Hepatocyte (in vitro differentiated cells): Measurements from ENCODE around the gene PLEKHG5. TPM values are rescaled to one million over a fixed set of nuclear protein-coding genes. Genes with fewer than 3 reads are reported as not detected.

Experiments used
- DNase-seq: peaks from one replicate; pipeline ENCODE4 v3.0.0-alpha.2; 2016; ENCODE audit warnings: low spot score
- H2AFZ ChIP-seq: fragments of 200-600 bp; sonication (generic); 2 replicates; pipeline ENCODE4 v1.6.0; 2016; ENCODE audit warnings: antibody characterized with exemption, mild to moderate bottlenecking
- H3K27ac ChIP-seq: fragments of 200-600 bp; sonication (generic); 2 replicates; pipeline ENCODE4 v1.5.1; 2016; ENCODE audit warnings: mild to moderate bottlenecking
- H3K27me3 ChIP-seq: fragments of 200-600 bp; sonication (generic); 2 replicates; pipeline ENCODE4 v1.6.1; 2016
- H3K36me3 ChIP-seq: fragments of 200-600 bp; sonication (generic); replicated peaks from 2 replicates; pipeline ENCODE4 v1.5.1; 2016; ENCODE audit warnings: low read depth; ENCODE audit not compliant: insufficient read depth
- H3K4me1 ChIP-seq: fragments of 200-600 bp; sonication (generic); 2 replicates; pipeline ENCODE4 v1.5.1; 2016; ENCODE audit warnings: mild to moderate bottlenecking, moderate library complexity; ENCODE audit not compliant: insufficient read depth
- H3K4me2 ChIP-seq: fragments of 200-600 bp; sonication (generic); 2 replicates; pipeline ENCODE4 v1.6.0; 2016
- H3K4me3 ChIP-seq: fragments of 200-600 bp; sonication (generic); 2 replicates; pipeline ENCODE4 v1.5.1; 2016; ENCODE audit warnings: mild to moderate bottlenecking
- H3K79me2 ChIP-seq: fragments of 200-600 bp; sonication (generic); 2 replicates; pipeline ENCODE4 v1.6.0; 2017; ENCODE audit warnings: mild to moderate bottlenecking
- H3K9me2 ChIP-seq: fragments of 200-600 bp; sonication (generic); replicated peaks from 2 replicates; pipeline ENCODE4 v1.6.0; 2017; ENCODE audit warnings: mild to moderate bottlenecking; ENCODE audit not compliant: insufficient read depth
- H3K9me3 ChIP-seq: fragments of 200-600 bp; sonication (generic); 2 replicates; pipeline ENCODE4 v1.5.1; 2016; ENCODE audit warnings: low read depth, mild to moderate bottlenecking
- H4K20me1 ChIP-seq: fragments of 200-600 bp; sonication (generic); 2 replicates; pipeline ENCODE4 v1.6.0; 2016; ENCODE audit warnings: mild to moderate bottlenecking; ENCODE audit not compliant: insufficient read depth, poor library complexity, severe bottlenecking
- EZH2 ChIP-seq: fragments of 200-600 bp; sonication (generic); IDR thresholded peaks from 2 replicates; pipeline ENCODE4 v1.6.1; 2016; ENCODE audit warnings: antibody characterized with exemption, mild to moderate bottlenecking, borderline replicate concordance
- EZH2phosphoT487 ChIP-seq: fragments of 200-600 bp; sonication (generic); IDR thresholded peaks from one replicate; pipeline ENCODE4 v1.6.1; 2018; ENCODE audit warnings: antibody characterized with exemption, mild to moderate bottlenecking, low read depth, moderate library complexity; ENCODE audit not compliant: unreplicated experiment, severe bottlenecking
- WGBS: methylation state at CpG from one replicate; pipeline ENCODE4 v1.1.6; 2016; ENCODE audit warnings: low lambda C conversion rate; ENCODE audit errors: missing lambda C conversion rate; 5-methylcytosine and 5-hydroxymethylcytosine counted together
- polyA plus RNA-seq: library from polyadenylated mRNA; unstranded; fragments of >200 nt; fragmentation: Nextera tagmentation; extraction: Ambion mirVana; gene quantifications from 2 replicates; pipeline ENCODE4 v1.2.1, GENCODE V29; 2016
- total RNA-seq: library from RNA; depleted of rRNA; stranded (reverse); fragments of >200 nt; gene quantifications from 2 replicates; pipeline ENCODE4 v1.2.3, GENCODE V29; 2014
- TF ChIP-seq, protein P1 (sequence below): fragments of 200-600 bp; sonication (generic); IDR thresholded peaks from 2 replicates; pipeline ENCODE4 v1.5.1; 2016; ENCODE audit warnings: antibody characterized with exemption, mild to moderate bottlenecking; ENCODE audit not compliant: poor library complexity

Gene PLEKHG5
- total and polyA plus RNA-seq, 2 experiments from 2014 or later: 11.5 to 13.3 TPM

GRCh38 chr1:6464915-6465314, 26.6 kb downstream of the PLEKHG5 start:
- WGBS: 100% methylated on average over 4 of the region's 5 CpGs
- no peaks in the 10 kb centered on the region for H3K27me3 ChIP-seq
- no peak overlapping the region for H2AFZ ChIP-seq
- H3K4me3 ChIP-seq: no peak overlapping the region
- no peaks in the 10 kb centered on the region for H4K20me1 ChIP-seq
- DNase-seq: no peak
- H3K27ac ChIP-seq: no peak overlapping the region
- no peak overlapping the region for H3K4me2 ChIP-seq
- H3K79me2 ChIP-seq: no peaks in the 10 kb centered on the region
- no peaks in the 10 kb centered on the region for H3K4me1 ChIP-seq
- no peaks in the 10 kb centered on the region for H3K9me2 ChIP-seq
- TF ChIP-seq EZH2phosphoT487 (no peak), EZH2 (no peak)
- TF ChIP-seq, protein P1, sequence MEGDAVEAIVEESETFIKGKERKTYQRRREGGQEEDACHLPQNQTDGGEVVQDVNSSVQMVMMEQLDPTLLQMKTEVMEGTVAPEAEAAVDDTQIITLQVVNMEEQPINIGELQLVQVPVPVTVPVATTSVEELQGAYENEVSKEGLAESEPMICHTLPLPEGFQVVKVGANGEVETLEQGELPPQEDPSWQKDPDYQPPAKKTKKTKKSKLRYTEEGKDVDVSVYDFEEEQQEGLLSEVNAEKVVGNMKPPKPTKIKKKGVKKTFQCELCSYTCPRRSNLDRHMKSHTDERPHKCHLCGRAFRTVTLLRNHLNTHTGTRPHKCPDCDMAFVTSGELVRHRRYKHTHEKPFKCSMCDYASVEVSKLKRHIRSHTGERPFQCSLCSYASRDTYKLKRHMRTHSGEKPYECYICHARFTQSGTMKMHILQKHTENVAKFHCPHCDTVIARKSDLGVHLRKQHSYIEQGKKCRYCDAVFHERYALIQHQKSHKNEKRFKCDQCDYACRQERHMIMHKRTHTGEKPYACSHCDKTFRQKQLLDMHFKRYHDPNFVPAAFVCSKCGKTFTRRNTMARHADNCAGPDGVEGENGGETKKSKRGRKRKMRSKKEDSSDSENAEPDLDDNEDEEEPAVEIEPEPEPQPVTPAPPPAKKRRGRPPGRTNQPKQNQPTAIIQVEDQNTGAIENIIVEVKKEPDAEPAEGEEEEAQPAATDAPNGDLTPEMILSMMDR: no peak
- no peaks in the 10 kb centered on the region for H3K36me3 ChIP-seq
- H3K9me3 ChIP-seq: no peaks in the 10 kb centered on the region

GRCh38 chr1:6464514-6464836, 27.0 kb downstream of the PLEKHG5 start:
- Histone ChIP-seq H3K4me3 (no peak overlapping the region), H3K27me3 (no peaks in the 10 kb centered on the region), H3K4me1 (no peaks in the 10 kb centered on the region), H3K79me2 (no peaks in the 10 kb centered on the region), H3K36me3 (no peaks in the 10 kb centered on the region), H3K9me3 (no peaks in the 10 kb centered on the region), H3K9me2 (no peaks in the 10 kb centered on the region), H3K27ac (no peak overlapping the region), H3K4me2 (no peak overlapping the region), H4K20me1 (no peaks in the 10 kb centered on the region), H2AFZ (no peak overlapping the region)
- no peak for TF ChIP-seq EZH2phosphoT487
- TF ChIP-seq, protein P1: no peak
- no peak for TF ChIP-seq EZH2
- no peak for DNase-seq
- WGBS: 93% methylated on average over 7 of the region's 7 CpGs

GRCh38 chr1:6463120-6463412, 28.4 kb downstream of the PLEKHG5 start:
- H4K20me1 ChIP-seq: no peaks in the 10 kb centered on the region
- H3K9me3 ChIP-seq: no peaks in the 10 kb centered on the region
- no peak overlapping the region for H3K27ac ChIP-seq
- no peaks in the 10 kb centered on the region for H3K79me2 ChIP-seq
- no peak overlapping the region for H2AFZ ChIP-seq
- no peak overlapping the region for H3K4me2 ChIP-seq
- no peaks in the 10 kb centered on the region for H3K9me2 ChIP-seq
- 100% methylated on average over 1 of the region's 1 CpG for WGBS
- no peak for DNase-seq
- no peaks in the 10 kb centered on the region for H3K27me3 ChIP-seq
- no peak for TF ChIP-seq EZH2
- TF ChIP-seq, protein P1: no peak
- TF ChIP-seq EZH2phosphoT487: no peak
- H3K4me3 ChIP-seq: no peak overlapping the region
- no peaks in the 10 kb centered on the region for H3K36me3 ChIP-seq
- H3K4me1 ChIP-seq: no peaks in the 10 kb centered on the region

DNA sequence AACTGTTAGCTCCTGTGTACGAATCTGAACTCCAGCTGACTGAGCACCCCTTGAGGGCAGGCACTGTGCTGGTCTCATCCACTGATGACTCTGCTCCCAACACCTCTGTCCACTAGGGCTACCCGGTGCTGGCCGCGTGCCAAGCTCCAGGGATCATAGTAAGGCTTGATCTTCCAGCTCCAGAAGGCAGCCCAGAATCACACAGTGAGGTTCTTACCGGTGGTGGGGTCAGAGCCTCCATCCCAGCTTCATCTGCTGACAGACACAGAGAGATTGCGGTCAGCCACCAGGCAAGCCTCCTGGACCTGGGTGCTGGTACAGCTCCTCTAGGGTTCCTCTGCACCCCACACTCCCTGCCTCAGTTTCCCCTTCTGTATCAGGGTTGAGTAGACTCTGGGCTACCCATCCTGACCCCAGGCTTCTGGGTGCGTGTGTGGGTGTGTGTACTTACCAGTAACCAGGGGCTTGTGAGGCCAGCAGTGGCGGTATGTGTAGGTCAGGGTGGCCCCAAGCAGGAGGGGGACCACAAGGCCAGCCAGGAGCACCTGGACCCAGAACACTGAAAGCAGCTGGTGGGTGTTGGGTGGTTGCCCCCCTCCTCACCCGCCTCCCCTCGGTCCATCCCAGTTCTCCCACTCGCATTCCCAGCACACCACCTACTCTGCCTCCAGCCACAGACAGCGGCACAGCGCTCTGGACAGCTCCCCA, 28.9 kb downstream of the PLEKHG5 start:
- H3K9me3 ChIP-seq: no peaks in the 10 kb centered on the region

More for the DNA sequence above, 28.9 kb downstream of the PLEKHG5 start:
- no peaks in the 10 kb centered on the region for H3K27me3 ChIP-seq
- H3K9me2 ChIP-seq: no peaks in the 10 kb centered on the region
- WGBS: 97% methylated on average over 12 of the region's 13 CpGs
- DNase-seq: no peak
- H2AFZ ChIP-seq: no peak overlapping the region
- TF ChIP-seq, protein P1: no peak
- TF ChIP-seq EZH2phosphoT487 (no peak), EZH2 (no peak)
- no peaks in the 10 kb centered on the region for H4K20me1 ChIP-seq
- no peaks in the 10 kb centered on the region for H3K4me1 ChIP-seq
- H3K4me2 ChIP-seq: no peak overlapping the region
- H3K36me3 ChIP-seq: no peaks in the 10 kb centered on the region
- no peak overlapping the region for H3K4me3 ChIP-seq
- H3K79me2 ChIP-seq: no peaks in the 10 kb centered on the region
- H3K27ac ChIP-seq: no peak overlapping the region
